NCI-H2196 (cell line): ENCODE results near the gene RNASEH2A.

Experiments used
- DNase-seq: peaks from one replicate; lab custom pipeline; 2025; ENCODE audit not compliant: unreplicated experiment; lab: John Stamatoyannopoulos, UW

RNASEH2A gene

GRCh38 chr19:12806242-12807081 lies at the start of gene RNASEH2A:
TSS of gene RNASEH2A (plus strand) at chr19:12806584. CDS start at chr19:12806674, 90 bp downstream.
- DNase-seq = peak; percentile 95

DNA sequence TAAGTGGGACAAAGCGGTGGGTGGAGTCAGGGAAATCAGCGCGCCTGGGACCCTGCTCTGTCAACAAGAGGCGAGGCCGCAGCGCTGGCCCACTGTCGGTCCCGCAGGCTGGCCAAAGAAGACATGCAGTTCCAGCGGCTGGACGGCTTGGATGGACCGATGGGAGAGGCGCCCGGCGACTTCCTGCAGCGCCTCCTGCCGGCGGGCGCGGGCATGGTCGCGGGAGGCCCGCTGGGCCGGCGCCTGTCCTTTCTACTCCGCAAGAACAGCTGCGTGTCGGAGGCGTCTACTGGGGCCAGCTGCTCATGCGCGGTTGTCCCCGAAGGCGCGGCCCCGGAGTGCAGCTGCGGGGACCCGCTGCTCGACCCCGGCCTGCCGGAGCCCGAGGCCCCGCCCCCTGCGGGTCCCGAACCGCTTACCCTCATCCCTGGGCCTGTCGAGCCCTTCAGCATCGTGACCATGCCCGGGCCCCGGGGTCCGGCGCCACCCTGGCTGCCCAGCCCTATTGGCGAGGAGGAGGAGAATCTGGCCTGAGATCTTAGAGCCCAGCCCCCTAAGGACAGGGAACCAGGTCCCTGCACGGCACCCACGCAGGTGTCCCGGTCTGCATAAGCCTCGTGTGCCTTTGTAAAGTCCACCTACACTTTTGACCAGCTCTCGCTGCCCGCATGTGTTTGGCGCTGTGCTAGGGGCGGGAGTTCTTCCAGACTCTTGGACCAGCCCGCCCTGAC lies 48.7 kb upstream of the RNASEH2A start:
- DNase-seq = peak; percentile 86

DNA sequence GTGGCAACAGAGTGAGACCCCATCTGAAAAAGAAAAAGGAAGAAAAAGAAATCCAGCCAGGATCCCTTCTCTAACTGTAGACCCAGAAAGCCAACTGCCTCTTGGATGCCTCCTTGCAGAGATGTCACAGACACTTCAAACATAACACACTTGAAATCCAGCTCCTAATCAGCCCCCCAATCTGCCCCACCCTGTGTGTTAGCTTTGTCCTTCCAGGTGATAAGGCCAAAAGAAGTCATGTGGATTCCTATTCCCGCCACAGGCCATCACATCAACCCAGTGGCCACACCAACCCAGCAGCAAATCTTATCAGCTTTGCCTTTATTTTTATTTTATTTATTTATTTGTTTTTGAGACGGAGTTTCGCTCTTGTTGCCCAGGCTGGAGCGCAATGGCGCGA lies 46.7 kb upstream of the RNASEH2A start:
- no peak for DNase-seq

DNA sequence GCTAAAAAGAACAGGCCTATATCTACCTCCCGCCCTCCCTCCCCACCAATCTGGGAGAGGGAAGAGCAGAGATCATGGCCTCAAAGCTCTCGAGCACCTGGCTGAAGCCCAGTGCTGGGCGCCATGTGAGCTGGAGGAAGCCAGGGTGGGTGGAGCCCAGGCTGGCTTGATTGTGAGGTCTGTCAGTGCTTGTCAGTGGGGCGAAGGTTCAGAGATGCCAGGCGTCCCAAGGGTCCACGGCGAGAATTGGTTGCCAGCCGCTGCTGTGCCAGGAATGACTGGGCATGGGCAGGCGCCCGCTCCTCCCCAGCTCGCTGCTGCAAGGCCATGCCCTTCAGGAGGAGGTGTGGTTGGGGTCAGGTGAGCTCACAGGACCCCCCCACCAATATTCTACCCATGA lies 43.3 kb upstream of the RNASEH2A start:
- DNase-seq = no peak

GRCh38 chr19:12764698-12765097 lies 41.7 kb upstream of the RNASEH2A start:
- DNase-seq = no peak

- DNase-seq = peak; percentile 14
Measured at GRCh38 chr19:12766051-12766521, 40.3 kb upstream of the RNASEH2A start.

- no peak for DNase-seq
Measured at GRCh38 chr19:12767150-12767549, 39.2 kb upstream of the RNASEH2A start.

DNA sequence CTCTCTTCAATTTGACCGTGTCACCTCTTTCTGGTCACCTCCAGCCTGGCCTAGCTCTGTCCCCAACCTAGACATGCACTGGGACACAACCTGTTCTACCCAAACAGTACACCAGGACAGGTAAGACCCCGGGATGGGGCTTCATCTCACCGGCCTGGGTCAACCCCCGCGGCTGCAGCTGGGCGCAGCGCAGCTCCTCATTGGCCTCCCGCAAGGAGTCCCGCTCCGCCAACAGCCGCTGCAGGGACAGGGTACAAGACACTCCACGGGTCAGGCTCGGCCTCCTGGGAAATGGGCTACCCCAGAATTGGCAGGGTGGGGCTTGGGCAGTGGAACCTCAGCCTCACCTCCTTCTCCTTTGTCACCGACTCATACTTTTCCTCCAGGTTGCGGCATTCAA lies 38.7 kb upstream of the RNASEH2A start:
- DNase-seq = no peak

GRCh38 chr19:12769689-12770088 lies 36.7 kb upstream of the RNASEH2A start:
- DNase-seq = no peak

DNA sequence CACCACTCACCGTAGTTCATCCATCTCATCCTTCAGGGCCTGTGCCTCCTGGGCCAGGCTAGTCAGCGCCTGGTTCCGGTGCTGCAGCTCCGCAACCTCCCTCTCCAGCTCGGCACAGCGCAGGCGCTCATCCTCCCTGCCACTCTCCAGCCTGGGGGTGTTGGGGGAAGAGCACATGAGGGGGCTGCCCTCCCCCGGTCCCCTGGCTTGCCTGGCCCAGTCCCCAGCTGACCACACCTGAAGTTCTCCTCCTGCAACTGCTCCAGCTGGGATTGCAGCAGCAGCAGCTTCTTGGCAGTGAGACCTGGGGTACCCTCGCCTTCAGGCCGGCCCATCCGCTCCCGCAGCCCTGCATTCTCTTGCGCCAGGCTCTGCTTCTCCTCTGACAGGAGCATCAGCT lies 35.5 kb upstream of the RNASEH2A start:
- no peak for DNase-seq

- no peak for DNase-seq
Measured at GRCh38 chr19:12772323-12772722, 34.1 kb upstream of the RNASEH2A start.

DNA sequence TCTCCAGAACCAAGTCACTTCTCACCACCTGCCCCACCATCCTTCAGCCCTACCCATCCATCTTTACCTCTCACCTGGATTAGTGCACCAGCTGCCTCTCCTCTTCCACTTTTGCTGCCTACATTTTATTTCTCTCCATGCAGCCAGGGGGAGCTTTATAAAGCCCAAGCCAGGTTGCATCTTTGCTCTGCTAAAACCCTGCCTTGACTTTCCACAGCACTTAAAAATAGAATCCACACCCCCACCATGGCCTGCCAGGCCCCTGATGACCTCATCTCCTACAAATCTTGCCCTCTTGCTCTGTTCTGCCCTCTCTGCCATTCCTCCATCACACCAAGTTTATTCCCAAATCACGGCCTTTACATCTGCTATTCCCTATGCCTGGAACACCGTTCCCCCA lies 32.8 kb upstream of the RNASEH2A start:
- no peak for DNase-seq

- DNase-seq = peak; percentile 97
Measured at GRCh38 chr19:12774588-12775555, 31.5 kb upstream of the RNASEH2A start, which contains the start of gene HOOK2. TSS of gene HOOK2 (minus strand) at chr19:12775552. CDS start at chr19:12775449, 103 bp downstream.

GRCh38 chr19:12777217-12778016 lies 29.0 kb upstream of the RNASEH2A start:
- peak; percentile 89 for DNase-seq

GRCh38 chr19:12778017-12778904 lies 28.1 kb upstream of the RNASEH2A start:
- DNase-seq = peak; percentile 76

DNA sequence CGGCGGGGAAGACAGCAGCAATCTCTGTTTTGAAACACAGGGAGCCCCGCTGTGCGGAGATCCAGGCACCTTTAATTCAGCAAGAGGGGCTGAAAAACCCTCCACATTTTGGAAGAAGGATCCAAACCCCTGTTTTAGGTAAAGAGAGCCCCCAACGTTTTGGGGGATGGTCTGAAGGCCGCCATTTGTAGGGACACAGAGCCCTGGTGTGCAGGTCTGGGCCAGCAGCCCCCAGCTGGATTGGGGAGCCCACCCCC lies 27.6 kb upstream of the RNASEH2A start:
- no peak for DNase-seq

GRCh38 chr19:12779162-12779993 lies 27.0 kb upstream of the RNASEH2A start:
- DNase-seq = peak; percentile 58

DNA sequence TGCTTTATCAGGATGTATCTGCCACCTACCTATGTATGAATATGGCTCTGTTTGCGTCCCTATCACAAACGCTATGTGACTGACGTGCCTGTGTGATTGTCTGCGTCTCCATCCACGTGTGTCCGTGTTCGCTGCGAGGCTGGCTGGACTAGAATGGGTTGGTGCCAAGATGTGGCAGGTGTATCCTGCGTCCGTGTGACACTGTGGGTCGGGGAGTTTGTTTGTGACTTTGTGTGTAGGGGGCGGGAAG lies 24.3 kb upstream of the RNASEH2A start:
- no peak for DNase-seq
